HL-60 (cell line): ENCODE results near the gene CLUH.

Source experiments
- GABPA ChIP-seq: IDR thresholded peaks from 2 replicates; pipeline ENCODE4 v1.6.1; 2012; ENCODE audit warnings: low read depth
- POLR2AphosphoS5 ChIP-seq: IDR thresholded peaks from 2 replicates; pipeline ENCODE4 v1.6.1; 2012; ENCODE audit warnings: low read depth
- TF ChIP-seq, protein P1 (sequence below): IDR thresholded peaks from one replicate; pipeline ENCODE4 v1.5.1; 2011; ENCODE audit warnings: low read length, control low read depth, inconsistent platforms; ENCODE audit not compliant: insufficient read depth

DNA sequence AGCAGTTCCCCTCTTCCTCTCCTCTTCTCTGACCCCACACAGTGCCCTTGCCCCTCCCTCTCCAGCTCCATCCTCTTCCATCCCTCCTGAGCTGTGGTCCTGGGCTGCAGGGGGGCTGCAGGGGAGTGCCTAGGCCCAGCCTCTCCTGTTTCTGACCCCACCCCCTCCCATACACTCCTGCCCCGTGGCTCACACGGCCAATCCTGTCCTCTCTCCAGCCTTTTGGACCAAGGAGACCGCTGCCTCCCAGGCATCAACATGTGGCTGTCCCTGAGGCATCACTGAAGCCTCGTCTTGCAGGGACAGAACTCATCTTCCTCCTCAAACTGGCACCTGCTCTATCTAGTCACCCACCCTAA is 6.7 kb downstream of the CLUH start:
- TF ChIP-seq, protein P1, sequence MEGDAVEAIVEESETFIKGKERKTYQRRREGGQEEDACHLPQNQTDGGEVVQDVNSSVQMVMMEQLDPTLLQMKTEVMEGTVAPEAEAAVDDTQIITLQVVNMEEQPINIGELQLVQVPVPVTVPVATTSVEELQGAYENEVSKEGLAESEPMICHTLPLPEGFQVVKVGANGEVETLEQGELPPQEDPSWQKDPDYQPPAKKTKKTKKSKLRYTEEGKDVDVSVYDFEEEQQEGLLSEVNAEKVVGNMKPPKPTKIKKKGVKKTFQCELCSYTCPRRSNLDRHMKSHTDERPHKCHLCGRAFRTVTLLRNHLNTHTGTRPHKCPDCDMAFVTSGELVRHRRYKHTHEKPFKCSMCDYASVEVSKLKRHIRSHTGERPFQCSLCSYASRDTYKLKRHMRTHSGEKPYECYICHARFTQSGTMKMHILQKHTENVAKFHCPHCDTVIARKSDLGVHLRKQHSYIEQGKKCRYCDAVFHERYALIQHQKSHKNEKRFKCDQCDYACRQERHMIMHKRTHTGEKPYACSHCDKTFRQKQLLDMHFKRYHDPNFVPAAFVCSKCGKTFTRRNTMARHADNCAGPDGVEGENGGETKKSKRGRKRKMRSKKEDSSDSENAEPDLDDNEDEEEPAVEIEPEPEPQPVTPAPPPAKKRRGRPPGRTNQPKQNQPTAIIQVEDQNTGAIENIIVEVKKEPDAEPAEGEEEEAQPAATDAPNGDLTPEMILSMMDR: no peak
- no peak for TF ChIP-seq POLR2AphosphoS5
- TF ChIP-seq GABPA: no peak
